NAMALWA (cell line): ENCODE measurements around the gene HOXA2.

Source experiments
- DNase-seq: peaks from one replicate; pipeline ENCODE4 v3.0.0-alpha.2; 2015; ENCODE audit warnings: low spot score

HOXA2 gene

GRCh38 chr7:27124902-27125689 lies 22.6 kb upstream of the HOXA2 start:
- no peak for DNase-seq

- no peak for DNase-seq
Observed at GRCh38 chr7:27124096-27124901, 21.8 kb upstream of the HOXA2 start.

GRCh38 chr7:27123477-27124053 lies 21.1 kb upstream of the HOXA2 start:
- DNase-seq: no peak

- no peak for DNase-seq
Observed at GRCh38 chr7:27123007-27123476, 20.6 kb upstream of the HOXA2 start.

- DNase-seq: no peak
Observed at GRCh38 chr7:27122077-27122910, 19.8 kb upstream of the HOXA2 start.

GRCh38 chr7:27121684-27122076 lies 19.2 kb upstream of the HOXA2 start:
- no peak for DNase-seq

- DNase-seq: no peak
Observed at GRCh38 chr7:27119412-27119911, 17.0 kb upstream of the HOXA2 start.

GRCh38 chr7:27118580-27118979 lies 16.1 kb upstream of the HOXA2 start:
- DNase-seq: no peak

GRCh38 chr7:27117887-27118491 lies 15.5 kb upstream of the HOXA2 start:
- DNase-seq: no peak

GRCh38 chr7:27116962-27117886 lies 14.7 kb upstream of the HOXA2 start:
- DNase-seq: no peak

- no peak for DNase-seq
Observed at GRCh38 chr7:27116031-27116961, 13.8 kb upstream of the HOXA2 start.

- DNase-seq: no peak
Observed at GRCh38 chr7:27115221-27116026, 12.9 kb upstream of the HOXA2 start.

- DNase-seq: no peak
Observed at GRCh38 chr7:27114881-27115220, 12.4 kb upstream of the HOXA2 start.

- no peak for DNase-seq
Observed at GRCh38 chr7:27113991-27114769, 11.7 kb upstream of the HOXA2 start.

- DNase-seq: no peak
Observed at GRCh38 chr7:27112955-27113949, 10.8 kb upstream of the HOXA2 start.

GRCh38 chr7:27112361-27112760 lies 9.9 kb upstream of the HOXA2 start:
- no peak for DNase-seq
